Measurements from ENCODE around the gene GAL3ST2.
A peak's percentile ranks its signal among the peaks of the same experiment; 100 is the strongest.
"Not testable (repeated sequence)": the region's sequence is repeated elsewhere in the genome, so short reads cannot be mapped to it uniquely, and the experiment has no call there.

The GAL3ST2 gene

GRCh38 chr2:241776336-241777169, at the start of gene GAL3ST2:
TSS of gene GAL3ST2 (plus strand) at chr2:241776822. CDS start at chr2:241776956, 134 bp downstream.
- no peak for DNase-seq

GRCh38 chr2:241728000-241728399, 48.6 kb upstream of the GAL3ST2 start:
- DNase-seq: no peak

- DNase-seq: no peak
Measured at GRCh38 chr2:241728627-241729026, 48.0 kb upstream of the GAL3ST2 start.

GRCh38 chr2:241729868-241730267, 46.8 kb upstream of the GAL3ST2 start:
- DNase-seq: no peak

GRCh38 chr2:241730671-241731293, 45.8 kb upstream of the GAL3ST2 start:
- no peak for DNase-seq

GRCh38 chr2:241732513-241733186, 44.0 kb upstream of the GAL3ST2 start:
- DNase-seq: peak in 1 of 2 experiments; percentile 27

- no peak for DNase-seq
Measured at GRCh38 chr2:241733391-241734207, 43.0 kb upstream of the GAL3ST2 start.

- no peak for DNase-seq
Measured at GRCh38 chr2:241734208-241734466, 42.5 kb upstream of the GAL3ST2 start.

- DNase-seq: peak; percentile 34 to 80
Measured at GRCh38 chr2:241734467-241735208, 42.0 kb upstream of the GAL3ST2 start, which contains the start of gene D2HGDH. TSS of gene D2HGDH (plus strand) at chr2:241734630. CDS start at chr2:241735225, 595 bp downstream.

GRCh38 chr2:241736111-241736510, 40.5 kb upstream of the GAL3ST2 start:
- DNase-seq: no peak

- no peak for DNase-seq
Measured at GRCh38 chr2:241738040-241738686, 38.5 kb upstream of the GAL3ST2 start.

GRCh38 chr2:241739177-241739576, 37.4 kb upstream of the GAL3ST2 start:
- no peak for DNase-seq

GRCh38 chr2:241739651-241740050, 37.0 kb upstream of the GAL3ST2 start:
- no peak for DNase-seq

- no peak for DNase-seq
Measured at GRCh38 chr2:241741016-241741415, 35.6 kb upstream of the GAL3ST2 start.

- DNase-seq: no peak
Measured at GRCh38 chr2:241742320-241742939, 34.2 kb upstream of the GAL3ST2 start.

- not testable (repeated sequence) for DNase-seq
Measured at GRCh38 chr2:241743008-241743407, 33.6 kb upstream of the GAL3ST2 start.

- DNase-seq: no peak
Measured at GRCh38 chr2:241743620-241744019, 33.0 kb upstream of the GAL3ST2 start.

- DNase-seq: no peak
Measured at GRCh38 chr2:241744028-241744754, 32.4 kb upstream of the GAL3ST2 start.

- no peak for DNase-seq
Measured at GRCh38 chr2:241745276-241745675, 31.3 kb upstream of the GAL3ST2 start.

- DNase-seq: no peak
Measured at GRCh38 chr2:241746084-241746483, 30.5 kb upstream of the GAL3ST2 start.
